K562 (cell line): ENCODE data around the gene RARA. TPM values are rescaled to one million over a fixed set of nuclear protein-coding genes. Genes with fewer than 3 reads are reported as not detected.

Experiments used
- ATAC-seq: fragments of 200-7000 bp; cut with Tn5 transposase; 3 replicates; pipeline ENCODE4 v1.9.1; 2020; ENCODE audit warnings: moderate library complexity
- BruUV-seq: library from RNA; stranded (reverse); fragments of 400-500 nt; replicated peaks from 2 replicates; lab custom pipeline; 2021; lab: Mats Ljungman, UMichigan
- CTCF ChIA-PET: fragments of 300-600 bp; formaldehyde crosslinking; extraction: SDS; loops from one replicate; lab custom pipeline; 2021; ENCODE audit warnings: low intra/inter-chr PET ratio; lab: Yijun Ruan, JAX
- POLR2A ChIA-PET: fragments of 300-600, 350-650 bp; sonication (Branson Sonifier 250); formaldehyde crosslinking; extraction: SDS; loops from one replicate; lab custom pipeline; 2021; ENCODE audit warnings: antibody characterized with exemption, inconsistent platforms; lab: Yijun Ruan, JAX
- DNase-seq, 4 experiments: peaks; one replicate each; pipeline versions ENCODE4 v3.0.0 to v3.0.0-alpha.2; 2011 to 2018; ENCODE audit warnings: low spot score in 3 of 4, mixed read lengths in 3 of 4; ENCODE audit errors: extremely low read depth in 1 of 4
- FAIRE-seq: peaks from 2 replicates; lab custom pipeline; 2011; peaks lifted over from hg19 to GRCh38; lab: Jason Lieb, UNC
- H2AFZ ChIP-seq: 2 replicates; pipeline ENCODE4 v1.6.0; 2011; ENCODE audit warnings: low read depth, low read length, control low read depth, inconsistent platforms
- H3K27ac ChIP-seq: fragments of 200-600 bp; 3 replicates; pipeline ENCODE4 v1.8.0; 2011; ENCODE audit warnings: low read depth, mild to moderate bottlenecking, control low read depth, inconsistent platforms, low read length, moderate library complexity, mixed read lengths; ENCODE audit errors: extremely low read depth
- H3K27me3 ChIP-seq, 2 experiments: fragments of 300-600 bp in 1 of 2; 2 replicates in 1 of 2; 3 replicates in 1 of 2; pipeline versions ENCODE4 v1.6.0 to v1.8.0; 2011; ENCODE audit warnings: inconsistent platforms in 2 of 2, low read length in 2 of 2, mild to moderate bottlenecking in 1 of 2, mixed read lengths in 1 of 2, moderate library complexity in 1 of 2; ENCODE audit not compliant: control insufficient read depth in 2 of 2, insufficient read depth in 2 of 2
- H3K36me3 ChIP-seq: fragments of 300-600 bp; 3 replicates; pipeline ENCODE4 v1.8.0; 2011; ENCODE audit warnings: mild to moderate bottlenecking, low read length, inconsistent platforms; ENCODE audit not compliant: control insufficient read depth, insufficient read depth
- H3K4me1 ChIP-seq, 2 experiments: fragments of 200-600 bp in 1 of 2; replicated peaks in 1 of 2; 2 replicates in 1 of 2; 3 replicates in 1 of 2; pipeline versions ENCODE4 v1.5.1 to v1.8.0; 2011; ENCODE audit warnings: inconsistent platforms in 2 of 2, low read length in 2 of 2, mild to moderate bottlenecking in 1 of 2, mixed read lengths in 1 of 2, moderate library complexity in 1 of 2; ENCODE audit not compliant: control insufficient read depth in 2 of 2, insufficient read depth in 2 of 2
- H3K4me2 ChIP-seq: 2 replicates; pipeline ENCODE4 v1.6.1; 2011; ENCODE audit warnings: low read length, control low read depth, inconsistent platforms, mixed read lengths; ENCODE audit not compliant: insufficient read depth
- H3K4me3 ChIP-seq: fragments of 200-600 bp; sonication (generic), shearing (Covaris generic); 2 replicates; pipeline ENCODE4 v1.5.1; 2016; ENCODE audit warnings: control low read depth, inconsistent platforms
- H3K79me2 ChIP-seq: fragments of 200-600 bp; 3 replicates; pipeline ENCODE4 v1.8.0; 2011; ENCODE audit warnings: low read length, inconsistent platforms; ENCODE audit not compliant: control insufficient read depth, insufficient read depth
- H3K9ac ChIP-seq, 2 experiments: 2 replicates each; pipeline versions ENCODE4 v1.6.0 to v1.6.1; 2011; ENCODE audit warnings: low read depth in 2 of 2, low read length in 2 of 2, control low read depth in 1 of 2, inconsistent platforms in 1 of 2, mild to moderate bottlenecking in 1 of 2, mixed read lengths in 1 of 2; ENCODE audit not compliant: insufficient read depth in 1 of 2
- H3K9me1 ChIP-seq: one replicate; pipeline ENCODE4 v1.6.0; 2011; ENCODE audit warnings: inconsistent platforms, mild to moderate bottlenecking, low read length, moderate library complexity; ENCODE audit not compliant: control insufficient read depth, insufficient read depth
- H3K9me3 ChIP-seq: replicated peaks from 2 replicates; pipeline ENCODE4 v1.5.1; 2011; ENCODE audit warnings: low read depth, low read length, inconsistent platforms; ENCODE audit not compliant: control insufficient read depth, insufficient read depth
- H4K20me1 ChIP-seq: replicated peaks from 2 replicates; pipeline ENCODE4 v1.6.1; 2011; ENCODE audit warnings: low read length, inconsistent platforms, mixed read lengths; ENCODE audit not compliant: control insufficient read depth, insufficient read depth
- ARNT ChIP-seq, 2 experiments: fragments of 450-650 bp; IDR thresholded peaks; 2 replicates each; pipeline ENCODE4 v1.6.1; 2016; ENCODE audit warnings: mild to moderate bottlenecking in 1 of 2
- FOXP4 ChIP-seq: sonication (generic); formaldehyde crosslinking; IDR thresholded peaks from 2 replicates; pipeline ENCODE4 v1.8.0; 2022; ENCODE audit warnings: mild to moderate bottlenecking, missing genetic modification reagents, borderline replicate concordance
- POLR2H ChIP-seq: IDR thresholded peaks from 2 replicates; pipeline ENCODE4 v1.6.1; 2016; ENCODE audit warnings: missing genetic modification characterization, low read depth, mild to moderate bottlenecking, control low read depth, missing compliant biosample characterization, moderate library complexity
- PPARD ChIP-seq: fragments of 250-450 bp; sonication (Bioruptor Pico); IDR thresholded peaks from 2 replicates; pipeline ENCODE4 v1.8.0; 2022; ENCODE audit warnings: inconsistent platforms, mild to moderate bottlenecking, moderate library complexity
- SIN3A ChIP-seq, 2 experiments: fragments of 150-350 bp in 1 of 2; IDR thresholded peaks; 2 replicates each; pipeline ENCODE4 v1.6.1; 2011 to 2016; ENCODE audit warnings: borderline replicate concordance in 2 of 2, low read depth in 2 of 2, low read length in 2 of 2, mild to moderate bottlenecking in 2 of 2, moderate library complexity in 2 of 2; ENCODE audit not compliant: control insufficient read depth in 1 of 2
- TGIF2 ChIP-seq: sonication (generic); formaldehyde crosslinking; IDR thresholded peaks from 2 replicates; pipeline ENCODE4 v1.8.1; 2022; ENCODE audit warnings: mild to moderate bottlenecking, missing genetic modification reagents, moderate library complexity
- ZNF197 ChIP-seq: fragments of 200-800 bp; sonication (Bioruptor generic); IDR thresholded peaks from 2 replicates; pipeline ENCODE4 v1.6.1; 2016; ENCODE audit warnings: low read depth, missing genetic modification characterization, missing compliant biosample characterization
- WGBS: fragments of 100-300 bp; shearing (Covaris generic); methylation state at CpG from one replicate; pipeline ENCODE4 v1.1.6; 2016; ENCODE audit warnings: low coverage, mixed read lengths; ENCODE audit not compliant: insufficient coverage; ENCODE audit errors: missing lambda C conversion rate; 5-methylcytosine and 5-hydroxymethylcytosine counted together
- in situ Hi-C: fragments of 300-500 bp; cut with MboI; formaldehyde crosslinking; loops from 4 replicates; pipeline ENCODE4 v1.15.0; 2018; ENCODE audit warnings: inconsistent platforms, mixed read lengths
- intact Hi-C: fragments of 100-400 bp; cut with micrococcal nuclease; formaldehyde crosslinking; loops from 2 replicates; pipeline ENCODE4 v1.14.2; 2022
- polyA plus RNA-seq, 8 experiments: library from polyadenylated mRNA; depleted of rRNA in 4 of 8; stranded (reverse) in 5 of 8; unstranded in 3 of 8; fragments of >200 nt; fragmentation: Nextera tagmentation in 2 of 8; fragmentation: Illumina TruSeq in 1 of 8; extraction: Ambion mirVana in 2 of 8; extraction: Trizol in 1 of 8; gene quantifications; 2 replicates each; pipeline versions ENCODE4 v1.2.1 to v1.2.3, GENCODE V29; 2011 to 2014; ENCODE audit warnings: inconsistent platforms in 1 of 8, missing spikeins in 1 of 8
- total RNA-seq, 7 experiments: library from RNA; depleted of rRNA in 6 of 7; stranded (reverse); fragments of >200 nt in 6 of 7; fragmentation: Illumina TruSeq in 2 of 7; extraction: Trizol in 2 of 7; gene quantifications; 2 replicates each; pipeline versions ENCODE4 v1.2.1 to v1.2.3, GENCODE V29; 2011 to 2021; ENCODE audit warnings: low replicate concordance in 1 of 7

Gene RARA
- total and polyA plus RNA-seq, 9 of the 15 experiments (the other 6 are each of a cell fraction or from before 2014, with no cell fraction given): 0.10 to 28.0 (median 7.9) TPM

GRCh38 chr17:40378966-40379365 is 70.0 kb downstream of the RARA start:
- CTCF ChIA-PET: no interaction called here
- no peaks in the 10 kb centered on the region for H3K9me1 ChIP-seq
- ATAC-seq (no peak), DNase-seq (no peak)
- TF ChIP-seq ARNT (IDR thresholded peaks at IDR 0.05) (no peak), POLR2H (tag) (no peak), TGIF2 (no peak), FOXP4 (CRISPR knock-in tag) (no peak), SIN3A (IDR thresholded peaks at IDR 0.05; ENCODE audit: borderline replicate concordance in 2 of 2, control insufficient read depth in 1 of 2, low read depth in 2 of 2, low read length in 2 of 2) (no peak), PPARD (CRISPR knock-in tag) (no peak), ZNF197 (CRISPR knock-in tag) (no peak)
- TF ChIP-seq, all 486 proteins: peak for 0
- no peaks in the 10 kb centered on the region for H3K9me3 ChIP-seq
- H3K27ac ChIP-seq: no peak overlapping the region
- H3K4me1 ChIP-seq: peaks cover 7 to 12% of the 10 kb centered on the region in 2 experiments; a peak in 4 of 5 replicates
- FAIRE-seq: no peak
- POLR2A ChIA-PET: no interaction called here
- H3K4me3 ChIP-seq: no peak overlapping the region
- H3K36me3 ChIP-seq: no peaks in the 10 kb centered on the region
- H4K20me1 ChIP-seq: no peaks in the 10 kb centered on the region
- H3K4me2 ChIP-seq: no peak overlapping the region
- H3K79me2 ChIP-seq: no peaks in the 10 kb centered on the region
- in situ Hi-C loops (no loop called here), intact Hi-C loops (no loop called here)
- H2AFZ ChIP-seq: no peak overlapping the region
- no TSS peak for BruUV-seq
- no peaks in the 10 kb centered on the region for H3K27me3 ChIP-seq
- H3K9ac ChIP-seq: no peak overlapping the region
- WGBS: 56% methylated on average over 7 of the region's 7 CpGs
